ENCODE data around the gene SKI.

Gene SKI

GRCh38 chr1:2237773-2238172 lies 9.7 kb downstream of the SKI start:
- peak; percentile 25 for TF ChIP-seq CTCF (IDR thresholded peaks at IDR 0.05; ENCODE audit: low read depth, low read length)
- H3K4me3 ChIP-seq (ENCODE audit: low read depth, low read length) = no peak overlapping the region
- in situ Hi-C loops (cut with HindIII; ENCODE audit: low sequenced_read_pairs) = no loop called here
- DNase-seq (ENCODE audit: low read depth, low spot score) = no peak

GRCh38 chr1:2238361-2239012 lies 10.4 kb downstream of the SKI start:
- no peak for DNase-seq (ENCODE audit: low read depth, low spot score)
- TF ChIP-seq CTCF (IDR thresholded peaks at IDR 0.05; ENCODE audit: low read depth, low read length) = no peak
- in situ Hi-C loops (cut with HindIII; ENCODE audit: low sequenced_read_pairs) = no loop called here

GRCh38 chr1:2239013-2239370 lies 10.9 kb downstream of the SKI start:
- H3K4me3 ChIP-seq (ENCODE audit: low read depth, low read length) = no peak overlapping the region
- TF ChIP-seq CTCF (IDR thresholded peaks at IDR 0.05; ENCODE audit: low read depth, low read length) = no peak
- in situ Hi-C loops (cut with HindIII; ENCODE audit: low sequenced_read_pairs) = no loop called here
- DNase-seq (ENCODE audit: low read depth, low spot score) = no peak

More at GRCh38 chr1:2238361-2239012, 10.4 kb downstream of the SKI start:
- H3K4me3 ChIP-seq (ENCODE audit: low read depth, low read length) = no peak overlapping the region

- no peak for DNase-seq (ENCODE audit: low read depth, low spot score)
- no peak for TF ChIP-seq CTCF (IDR thresholded peaks at IDR 0.05; ENCODE audit: low read depth, low read length)
- H3K4me3 ChIP-seq (ENCODE audit: low read depth, low read length) = no peak overlapping the region
- in situ Hi-C loops (cut with HindIII; ENCODE audit: low sequenced_read_pairs) = no loop called here
Observed at GRCh38 chr1:2239384-2239985, 11.4 kb downstream of the SKI start.

GRCh38 chr1:2240270-2241156 lies 12.4 kb downstream of the SKI start:
- no peak overlapping the region for H3K4me3 ChIP-seq (ENCODE audit: low read depth, low read length)
- in situ Hi-C loops (cut with HindIII; ENCODE audit: low sequenced_read_pairs) = no loop called here
- peak; percentile 77 for DNase-seq (ENCODE audit: low read depth, low spot score)
- no peak for TF ChIP-seq CTCF (IDR thresholded peaks at IDR 0.05; ENCODE audit: low read depth, low read length)

- no peak overlapping the region for H3K4me3 ChIP-seq (ENCODE audit: low read depth, low read length)
- no peak for DNase-seq (ENCODE audit: low read depth, low spot score)
- TF ChIP-seq CTCF (IDR thresholded peaks at IDR 0.05; ENCODE audit: low read depth, low read length) = no peak
- in situ Hi-C loops (cut with HindIII; ENCODE audit: low sequenced_read_pairs) = no loop called here
Observed at GRCh38 chr1:2241820-2242219, 13.7 kb downstream of the SKI start.
